Hindlimb muscle (tissue), 1 donor: Measurements from ENCODE around the gene KRTAP10-3. TPM values are rescaled to one million over a fixed set of nuclear protein-coding genes. Genes with fewer than 3 reads are reported as not detected.
"Not testable (repeated sequence)": the region's sequence is repeated elsewhere in the genome, so short reads cannot be mapped to it uniquely, and the experiment has no call there.

Experiments
- DNase-seq: peaks from one replicate; pipeline ENCODE4 v3.0.0-alpha.2; 2013
- polyA plus RNA-seq: library from polyadenylated mRNA; unstranded; fragments of 120-200 nt; gene quantifications from one replicate; pipeline ENCODE4 v1.2.1, GENCODE V29; 2013; ENCODE audit not compliant: insufficient read length

Gene KRTAP10-3
- polyA plus RNA-seq, 1 donor, result not detected

DNA sequence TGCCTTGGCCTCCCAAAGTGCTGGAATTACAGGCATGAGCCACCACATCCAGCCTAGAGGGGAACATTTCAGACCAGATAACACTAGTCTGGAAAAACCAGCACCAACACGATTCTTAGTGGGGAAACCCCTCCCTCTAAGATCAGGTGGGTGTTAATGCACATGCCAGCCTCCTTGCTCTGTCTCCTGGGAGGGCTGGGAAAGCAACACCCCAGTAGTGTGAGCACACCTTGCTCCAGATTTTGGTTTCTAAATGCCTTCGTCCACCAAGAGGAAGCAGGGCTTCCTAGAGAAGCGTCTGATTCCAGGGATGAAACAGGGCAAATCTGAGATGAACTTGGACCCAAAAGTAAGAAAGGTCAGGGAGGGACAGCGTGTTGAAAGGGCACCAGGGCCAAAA is 12.7 kb upstream of the KRTAP10-3 start:
- DNase-seq, result no peak

DNA sequence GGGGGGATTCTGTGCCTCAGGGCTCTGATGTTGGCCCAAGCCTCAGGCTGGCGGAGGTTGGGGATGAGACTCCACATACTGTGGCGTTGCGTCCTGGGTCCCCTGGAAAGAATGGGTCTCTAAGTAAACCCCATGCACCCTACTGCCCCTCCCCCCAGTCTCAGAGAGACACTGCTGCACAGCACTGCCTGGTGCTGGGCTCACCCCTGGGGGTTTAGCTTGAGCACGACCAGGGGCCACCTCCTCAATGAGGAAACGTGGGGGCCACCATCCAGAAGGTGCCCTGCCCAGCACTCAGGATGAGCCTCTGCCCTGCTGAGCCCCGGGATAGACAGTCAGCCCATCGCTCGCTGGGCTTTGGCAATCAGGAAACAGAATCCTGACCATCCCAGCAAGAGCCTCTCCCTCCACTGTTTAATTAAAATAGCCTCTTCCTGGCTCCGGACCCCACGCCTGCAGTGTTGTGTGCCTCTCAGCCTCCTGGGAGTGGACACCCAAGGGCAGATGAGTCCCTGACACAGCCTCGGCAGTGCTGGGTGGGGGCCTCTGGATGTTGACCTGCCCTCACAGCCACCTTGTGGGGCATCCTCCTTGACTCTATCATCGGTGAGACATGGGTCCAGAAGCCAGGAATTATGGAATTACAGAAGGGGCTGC is 11.4 kb upstream of the KRTAP10-3 start:
- no peak for DNase-seq

DNA sequence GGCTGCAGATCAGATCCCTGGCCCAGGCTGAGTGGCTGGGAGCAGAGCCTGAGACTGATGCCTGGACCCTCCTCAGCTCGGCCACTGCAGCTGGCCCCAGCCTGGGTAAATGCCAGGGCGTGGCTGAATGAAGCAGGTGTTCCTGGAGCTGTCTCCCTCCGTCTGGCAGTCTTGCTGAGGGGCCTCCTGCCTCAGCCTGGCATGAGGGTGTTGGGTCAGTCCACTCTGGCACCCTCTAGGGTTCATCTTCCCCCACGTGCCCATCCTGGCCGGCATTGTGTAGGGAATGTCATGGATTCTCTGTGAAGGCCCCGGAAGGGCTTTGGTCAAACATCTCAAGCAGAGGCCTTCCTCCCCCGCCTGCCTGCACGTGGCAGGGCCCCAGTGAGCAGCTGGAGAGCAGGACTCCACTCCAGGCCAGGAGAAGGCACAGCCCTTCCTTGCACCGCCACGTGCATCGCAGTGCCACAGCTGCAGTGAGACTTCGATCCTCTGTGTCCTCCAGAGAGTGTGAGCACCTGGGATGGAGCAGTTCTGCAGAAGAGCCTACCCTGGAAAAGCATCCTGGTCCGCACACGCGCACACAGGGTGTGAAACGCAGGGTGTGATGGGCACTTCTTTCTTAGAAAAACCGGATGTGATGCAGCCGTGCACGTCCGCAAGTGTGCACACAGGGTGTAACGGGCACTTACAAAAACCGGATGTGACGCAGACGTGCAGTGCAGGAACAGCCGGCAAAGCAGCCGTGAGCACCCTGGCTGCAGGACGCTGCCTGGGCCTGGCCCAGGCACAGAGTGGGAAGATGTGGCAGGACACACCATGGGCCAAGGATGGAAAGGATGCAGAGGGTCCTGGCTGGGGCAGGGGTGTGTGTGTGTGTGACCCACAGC is 10.3 kb upstream of the KRTAP10-3 start:
- DNase-seq, result no peak

DNA sequence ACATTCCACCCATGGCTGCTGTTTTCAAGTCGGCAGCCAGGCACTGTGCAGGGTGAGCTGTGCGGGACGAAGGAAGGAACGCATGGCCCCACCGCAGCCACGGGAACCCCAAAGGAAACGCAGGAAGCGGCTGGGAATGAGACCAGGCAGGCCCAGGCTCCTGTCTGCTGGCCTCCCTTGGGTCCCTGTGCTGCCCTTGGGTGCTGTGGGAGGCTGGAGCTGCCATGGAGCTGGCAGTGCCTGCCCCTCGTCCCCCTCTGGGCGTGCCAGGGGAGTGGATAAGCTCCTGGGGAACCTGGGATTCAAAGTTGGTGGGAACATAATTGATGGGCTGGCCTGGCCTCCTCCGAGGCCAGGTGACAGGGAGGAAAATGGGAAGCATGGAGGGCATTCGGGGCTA is 9.7 kb upstream of the KRTAP10-3 start:
- no peak for DNase-seq

DNA sequence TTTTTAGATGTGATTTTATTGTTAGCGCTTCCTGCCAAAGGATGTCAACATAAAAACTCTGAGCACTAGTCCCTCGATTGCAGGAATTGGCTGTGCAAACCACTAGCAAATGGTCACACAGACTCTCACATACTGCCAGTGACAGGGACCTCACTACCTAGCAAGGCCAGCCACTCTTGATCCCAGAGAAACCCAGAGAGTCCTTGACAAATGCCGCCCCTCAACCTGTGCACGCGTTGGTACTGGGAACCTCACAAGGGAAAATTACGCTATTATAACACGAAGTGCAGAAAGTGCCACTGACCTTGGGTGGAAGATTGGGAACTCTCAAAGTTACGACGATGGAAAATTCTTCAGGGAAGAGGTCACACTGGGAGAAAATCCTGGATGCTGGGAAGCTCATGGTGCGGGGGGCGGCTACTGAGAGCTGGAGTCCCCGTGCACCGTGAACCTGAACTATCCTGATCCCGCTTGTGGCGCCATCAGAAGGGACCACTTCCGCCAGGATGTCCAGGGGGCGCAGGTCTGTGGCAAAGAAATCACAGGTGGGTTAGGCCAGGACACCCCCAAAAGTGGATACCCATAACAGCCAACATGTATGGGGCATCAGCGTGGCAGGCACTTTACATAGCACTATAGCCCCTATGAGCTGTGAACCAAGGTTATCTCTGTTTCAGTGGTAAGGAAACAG is 9.0 kb upstream of the KRTAP10-3 start:
- DNase-seq, result no peak

DNA sequence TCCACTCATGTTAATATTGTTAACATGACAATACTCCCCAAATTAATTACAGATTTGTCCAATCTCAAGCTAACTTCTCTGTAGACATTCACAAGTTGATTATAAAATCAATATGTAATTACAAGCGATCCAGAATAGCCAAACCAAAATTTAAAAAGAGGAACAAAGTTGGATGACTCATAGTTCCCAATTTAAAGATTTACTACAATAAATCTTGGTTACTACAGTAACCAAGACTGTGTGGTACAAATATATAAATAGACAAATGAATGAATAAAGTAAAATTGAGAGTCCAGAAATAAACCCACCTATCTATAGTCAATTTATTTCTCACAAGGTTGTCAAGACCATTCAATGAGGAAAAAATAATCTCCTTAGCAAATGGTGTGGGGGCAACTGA is 7.8 kb upstream of the KRTAP10-3 start:
- DNase-seq, result no peak

DNA sequence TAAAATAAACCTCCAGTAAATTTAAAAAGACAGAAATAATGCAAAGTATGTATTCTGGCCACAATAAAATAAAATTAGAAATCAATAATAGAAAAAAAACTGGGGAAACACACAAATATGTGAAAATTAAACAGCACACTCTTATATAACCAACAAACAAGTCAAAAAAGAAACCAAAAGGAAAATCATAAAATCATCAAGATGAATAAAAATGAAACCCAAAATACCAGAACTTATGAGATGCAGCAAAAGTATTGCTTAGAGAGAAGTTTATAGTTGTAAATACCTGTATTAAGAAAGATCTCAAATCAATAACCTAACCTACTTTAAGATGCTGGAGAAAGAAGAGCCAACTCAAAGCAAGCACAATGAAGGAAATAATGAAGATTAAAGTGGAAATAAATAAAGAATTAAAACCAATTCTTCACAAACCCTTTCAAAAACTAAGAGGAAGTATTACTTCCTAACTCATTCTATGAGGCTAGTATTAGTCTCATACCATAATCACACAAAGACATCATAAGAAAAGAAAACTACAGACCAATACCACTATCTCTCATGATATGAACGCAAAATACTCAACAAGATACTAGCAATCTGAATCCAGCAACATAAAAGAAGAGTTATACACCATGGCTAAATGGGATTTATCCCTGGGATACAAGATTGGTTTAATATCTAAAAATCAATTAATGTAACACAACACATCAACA is 6.4 kb upstream of the KRTAP10-3 start:
- no peak for DNase-seq

DNA sequence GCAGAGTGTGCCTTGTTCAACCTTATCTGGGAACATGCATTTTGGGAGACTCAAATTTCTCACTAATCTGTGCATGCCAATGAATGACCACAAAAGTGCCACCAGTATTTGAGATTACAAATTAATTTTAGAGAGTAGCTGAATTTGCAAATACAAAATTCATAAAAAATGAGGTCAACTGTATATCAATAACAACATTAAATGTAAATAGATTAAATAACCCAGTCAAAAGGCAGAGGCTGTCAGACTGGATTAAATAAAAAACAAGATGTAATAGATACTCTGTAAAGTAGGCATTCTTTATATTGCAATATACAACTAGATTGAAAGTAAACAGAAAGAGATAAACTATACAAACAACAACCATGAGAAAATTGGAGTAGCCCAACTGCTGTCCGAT is 5.5 kb upstream of the KRTAP10-3 start:
- DNase-seq, result no peak

DNA sequence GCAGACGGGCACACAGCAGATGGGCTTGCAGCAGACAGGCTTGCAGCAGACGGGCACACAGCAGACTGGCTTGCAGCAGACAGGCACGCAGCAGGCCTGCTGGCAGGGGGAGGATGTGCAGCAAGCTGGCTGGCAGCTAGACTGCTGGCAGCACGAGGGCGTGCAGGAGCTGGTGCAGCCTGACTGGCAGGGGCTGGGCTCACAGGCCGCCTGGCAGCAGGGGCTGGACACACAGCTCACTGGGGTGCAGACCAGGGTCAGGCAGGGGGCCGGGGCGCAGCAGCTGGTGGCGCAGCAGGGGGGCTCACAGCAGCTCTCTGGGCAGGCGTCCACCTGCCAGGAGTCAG is 293 bp downstream of the KRTAP10-3 start:
- not testable (repeated sequence) for DNase-seq

DNA sequence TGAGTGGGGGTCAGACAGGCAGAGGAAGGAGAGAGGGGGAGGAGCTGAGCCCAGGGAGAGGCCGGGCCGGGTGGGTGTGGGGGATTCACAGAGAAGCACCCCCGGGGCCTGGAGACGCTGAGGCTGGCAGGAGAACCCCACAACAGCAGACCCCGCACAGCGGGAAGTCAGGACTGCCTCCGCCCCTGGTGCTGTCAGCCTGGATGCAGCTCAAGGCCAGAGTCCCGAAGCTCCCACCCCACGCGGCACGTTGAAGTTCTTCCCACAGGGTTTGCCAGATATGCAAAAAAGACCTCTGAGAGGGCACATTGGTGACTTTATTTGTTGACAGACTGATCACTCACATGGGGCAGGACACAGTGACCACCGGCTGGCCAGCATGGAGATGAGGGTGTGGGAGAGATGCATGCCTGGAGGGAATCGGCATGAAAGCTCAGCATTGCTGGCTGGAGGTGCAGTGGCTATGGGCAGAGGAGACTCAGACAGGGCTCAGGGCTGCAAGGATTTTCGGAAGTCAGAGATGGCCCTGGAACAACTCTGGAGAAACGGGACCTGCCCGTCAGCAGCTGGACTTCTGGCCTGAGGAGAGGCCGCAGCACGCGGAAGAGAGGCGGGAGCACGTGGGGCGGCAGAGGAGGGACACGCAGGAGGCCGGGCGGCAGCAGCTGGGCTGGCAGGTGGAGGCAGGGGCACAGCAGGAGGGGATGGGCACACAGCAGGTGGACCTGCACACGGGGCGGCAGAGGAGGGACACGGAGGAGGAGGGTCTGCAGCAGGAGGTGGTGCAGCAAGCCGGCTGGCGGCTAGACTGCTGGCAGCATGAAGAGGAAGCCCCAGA is 885 bp downstream of the KRTAP10-3 start:
- DNase-seq, result no peak

DNA sequence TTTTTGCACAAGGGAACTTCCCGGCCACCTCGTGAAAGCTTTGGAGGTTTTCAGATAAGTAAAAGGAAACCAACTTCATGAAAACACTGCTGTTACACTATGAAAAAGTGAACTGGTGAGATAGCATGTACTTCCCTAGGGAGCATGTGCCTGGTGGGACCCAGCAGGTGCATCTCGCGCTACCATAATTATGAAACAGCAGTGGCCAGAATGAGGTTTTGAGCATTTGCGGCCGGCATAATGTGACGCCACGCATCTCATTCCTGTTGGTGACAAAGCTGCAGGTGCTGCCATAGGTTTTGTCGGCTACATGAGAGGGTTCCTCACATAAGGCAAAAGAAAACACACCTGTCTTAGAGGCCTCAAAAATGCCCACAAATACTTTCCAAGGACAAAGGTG is 1.7 kb downstream of the KRTAP10-3 start:
- no peak for DNase-seq

DNA sequence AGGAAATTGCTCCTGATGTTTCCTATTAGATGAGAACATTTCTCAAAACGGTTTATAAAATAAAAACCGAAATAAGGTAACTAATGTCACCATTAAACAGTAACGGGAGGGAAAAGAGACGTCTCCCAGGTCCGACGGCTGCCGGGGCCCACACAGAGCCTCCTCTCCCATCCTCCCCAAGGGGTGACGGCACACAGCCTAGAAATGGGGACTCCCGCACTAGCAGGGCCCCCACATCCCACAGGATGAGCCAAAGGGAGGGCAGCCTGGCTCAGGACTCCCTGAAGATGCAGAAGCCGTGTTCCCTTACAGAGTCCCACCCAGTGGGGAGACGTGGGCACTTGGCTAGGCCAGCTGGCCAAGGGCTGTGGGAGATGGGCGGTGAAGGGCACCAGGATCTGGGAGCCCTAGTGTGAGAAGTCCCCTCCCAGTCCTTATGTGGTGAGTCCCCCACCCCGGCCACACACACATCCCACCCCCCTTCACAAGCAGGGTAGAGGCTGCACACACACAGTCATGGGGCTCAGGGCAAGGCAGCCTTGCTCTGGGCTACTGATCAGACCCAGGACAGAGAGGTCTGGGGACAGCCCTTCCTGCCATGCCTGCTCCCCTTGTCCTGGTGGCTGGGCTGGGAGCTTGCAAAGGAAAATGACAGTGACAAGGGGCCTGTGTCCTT is 3.3 kb downstream of the KRTAP10-3 start:
- no peak for DNase-seq

DNA sequence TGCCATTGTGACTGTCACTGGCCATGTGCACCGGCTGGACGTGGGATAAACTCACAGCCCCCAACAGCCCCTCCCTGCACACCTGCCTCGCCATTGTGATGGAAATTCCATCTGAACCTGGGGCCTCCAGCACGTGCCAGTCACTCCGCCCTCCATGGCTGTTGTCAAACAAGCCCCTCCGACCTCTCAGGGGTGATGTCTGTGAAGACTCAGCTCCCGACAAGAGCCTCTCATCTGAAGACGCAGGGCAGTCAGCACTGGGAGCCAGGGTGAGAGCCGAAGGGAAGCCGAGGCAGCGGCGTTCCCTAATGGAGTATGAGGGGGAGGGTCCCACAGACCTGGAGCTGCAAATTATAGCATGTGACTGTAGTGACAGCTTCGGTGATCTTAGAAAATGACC is 5.9 kb downstream of the KRTAP10-3 start:
- DNase-seq, result no peak

DNA sequence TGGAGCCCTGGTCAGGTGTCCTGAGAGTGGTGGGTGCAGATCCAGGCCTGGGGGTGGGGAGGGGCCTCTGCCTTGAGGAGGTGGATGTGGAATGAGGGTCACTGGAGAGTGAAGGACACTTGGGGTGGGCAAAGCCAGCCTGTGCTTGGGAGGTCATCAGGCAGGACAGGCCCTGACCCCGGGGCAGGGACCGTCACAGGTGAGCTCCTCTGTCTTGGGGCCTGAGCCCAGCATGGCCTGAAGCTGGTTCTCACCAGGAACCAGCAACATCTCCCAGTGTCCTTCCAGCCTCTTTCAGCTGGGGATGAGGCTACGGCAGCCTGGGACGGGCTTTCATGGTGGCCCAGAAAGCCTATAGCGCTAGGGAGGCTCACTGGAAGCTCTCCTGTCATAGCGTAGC is 6.5 kb downstream of the KRTAP10-3 start:
- no peak for DNase-seq

DNA sequence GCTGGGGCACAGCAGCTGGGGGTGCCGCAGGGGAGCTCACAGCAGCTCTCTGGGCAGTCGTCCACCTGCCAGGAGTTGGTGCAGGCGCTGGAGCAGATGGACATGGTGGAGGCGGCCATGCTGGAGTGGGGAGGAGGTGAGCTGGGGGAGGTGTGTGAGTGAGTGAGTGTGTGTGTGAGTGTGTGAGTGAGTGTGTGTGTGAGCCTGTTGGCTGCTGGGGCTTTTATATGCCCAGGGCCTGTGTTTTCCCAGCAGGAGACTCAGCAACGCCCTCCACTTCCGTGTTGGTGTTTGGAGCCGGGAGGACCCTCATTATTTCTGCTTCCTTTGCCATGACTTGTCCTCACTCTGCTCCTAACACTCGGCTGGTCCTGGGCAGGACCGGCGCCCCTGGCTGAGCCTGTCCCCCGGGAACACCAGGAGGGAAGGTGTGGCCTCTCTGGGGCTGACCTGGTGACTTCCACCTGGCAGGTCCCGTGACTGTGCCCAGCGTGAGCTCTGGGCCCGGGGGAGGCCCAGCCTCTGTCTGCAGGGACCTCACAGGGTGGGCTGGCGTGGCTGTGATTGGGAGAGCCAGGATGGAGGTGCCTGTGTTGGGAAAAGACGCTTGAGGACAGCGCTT is 7.1 kb downstream of the KRTAP10-3 start, which contains the start of gene KRTAP10-2:
Gene KRTAP10-2, minus strand, starts transcription at position 166 of the 622 bp plus-strand sequence. Its CDS starts 47 bp downstream, at position 119.
- no peak for DNase-seq

DNA sequence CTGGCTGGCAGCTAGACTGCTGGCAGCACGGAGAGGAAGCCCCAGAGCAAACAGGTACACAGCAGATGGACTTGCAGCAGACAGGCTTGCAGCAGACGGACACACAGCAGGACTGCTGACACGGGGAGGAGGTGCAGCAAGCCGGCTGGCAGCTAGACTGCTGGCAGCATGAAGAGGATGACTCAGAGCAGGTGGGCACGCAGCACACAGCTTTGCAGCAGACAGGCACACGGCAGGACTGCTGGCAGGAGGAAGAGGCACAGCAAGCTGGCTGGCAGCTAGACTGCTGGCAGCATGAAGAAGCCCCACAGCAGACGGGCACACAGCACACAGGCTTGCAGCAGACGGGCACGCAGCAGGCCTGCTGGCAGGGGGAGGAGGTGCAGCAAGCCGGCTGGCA is 7.8 kb downstream of the KRTAP10-3 start:
- DNase-seq, result no peak

DNA sequence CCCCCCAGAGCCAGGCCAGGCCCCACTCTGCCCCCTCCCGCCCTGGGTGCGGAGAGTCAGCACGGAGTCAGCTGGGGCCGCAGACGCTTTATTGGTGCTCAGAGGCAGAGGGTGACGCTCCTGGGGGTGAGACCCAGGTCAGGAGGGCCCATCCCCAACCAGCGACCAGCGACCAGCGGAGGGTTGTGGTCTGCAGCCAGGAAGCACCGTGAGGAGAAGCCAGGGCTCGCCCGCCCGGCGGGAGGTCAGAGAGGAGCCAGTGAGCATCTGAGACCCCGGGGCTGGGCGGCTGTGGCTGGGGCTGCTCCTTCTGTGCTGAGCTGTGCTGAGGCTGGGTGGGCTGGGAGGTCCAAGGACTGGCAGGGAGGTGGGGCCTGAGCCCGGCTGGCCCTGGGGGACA is 8.3 kb downstream of the KRTAP10-3 start:
- DNase-seq, result not testable (repeated sequence)

DNA sequence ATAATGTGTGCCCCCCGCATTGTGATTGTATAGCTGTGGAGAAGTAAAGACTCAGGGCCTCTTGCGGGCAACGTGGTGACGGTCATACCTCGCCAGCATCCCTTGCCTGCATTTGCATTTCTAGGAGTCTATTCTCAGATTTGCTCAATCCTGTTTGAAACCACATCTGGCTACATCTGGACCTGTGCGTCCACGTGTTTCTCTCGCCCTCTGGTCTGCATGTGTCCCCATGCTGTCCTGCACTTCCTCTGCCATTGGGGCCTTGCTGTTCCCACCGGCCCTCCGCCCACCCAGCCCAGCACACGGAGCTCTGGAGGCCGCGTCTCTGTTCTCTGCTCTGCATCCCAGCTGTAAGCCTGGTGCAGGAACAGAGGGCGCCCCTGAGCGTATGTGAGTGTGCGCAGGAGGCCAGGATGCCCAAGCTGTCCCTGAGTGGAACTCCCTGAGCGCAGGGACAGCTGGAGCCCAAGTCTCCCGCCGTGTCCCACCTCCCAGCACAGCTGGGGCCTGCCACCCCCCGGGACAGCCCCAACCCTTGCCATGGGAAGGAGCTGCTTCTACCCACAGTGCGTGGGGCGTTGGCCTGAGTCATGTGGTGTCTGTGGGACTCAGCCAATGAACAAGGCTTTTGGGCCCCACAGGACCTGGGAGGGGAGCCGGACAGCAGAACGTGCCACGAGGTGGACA is 8.9 kb downstream of the KRTAP10-3 start:
- no peak for DNase-seq

DNA sequence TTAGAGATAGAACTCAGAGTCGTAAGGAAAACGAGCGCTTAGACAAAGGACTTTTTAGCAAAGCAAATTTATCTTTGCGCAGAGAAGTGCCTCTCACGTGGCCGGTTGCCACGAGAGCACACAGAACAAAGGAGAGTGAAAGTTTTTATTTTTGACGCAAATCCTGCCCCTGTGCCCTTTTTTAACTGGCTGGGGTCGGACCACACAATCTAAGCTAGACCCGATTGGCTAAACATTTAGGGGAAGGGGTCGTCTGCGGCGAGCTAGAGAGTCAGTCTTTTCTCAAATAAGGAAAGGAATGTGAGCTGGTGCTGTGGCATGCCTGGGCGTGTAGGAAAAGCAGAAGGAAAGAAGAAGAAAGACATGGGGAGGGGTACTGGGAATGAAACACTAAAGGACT is 9.7 kb downstream of the KRTAP10-3 start:
- DNase-seq, result no peak

DNA sequence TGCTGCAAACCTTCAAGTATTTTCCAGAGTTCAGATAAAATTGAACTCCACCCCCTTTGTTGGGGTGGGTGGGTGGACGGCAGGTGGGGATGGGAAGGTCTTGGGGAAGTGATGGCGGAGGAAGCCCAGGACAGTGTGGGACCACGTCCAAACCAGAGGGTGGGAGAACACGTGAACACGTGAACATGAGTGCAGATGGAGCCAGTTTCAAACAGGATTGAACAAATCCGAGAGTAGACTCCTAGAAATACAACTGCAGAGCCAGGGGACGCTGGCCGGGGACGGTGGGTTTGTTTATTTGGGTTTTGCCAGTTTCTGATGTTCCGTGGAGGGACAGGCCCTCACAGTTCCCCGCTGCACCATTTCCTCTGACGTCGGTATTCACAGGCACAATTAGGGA is 10.2 kb downstream of the KRTAP10-3 start:
- DNase-seq, result no peak
